ENCODE results near the gene RIMBP3B.
"Not testable (repeated sequence)": the region's sequence is repeated elsewhere in the genome, so short reads cannot be mapped to it uniquely, and the experiment has no call there.

DNA sequence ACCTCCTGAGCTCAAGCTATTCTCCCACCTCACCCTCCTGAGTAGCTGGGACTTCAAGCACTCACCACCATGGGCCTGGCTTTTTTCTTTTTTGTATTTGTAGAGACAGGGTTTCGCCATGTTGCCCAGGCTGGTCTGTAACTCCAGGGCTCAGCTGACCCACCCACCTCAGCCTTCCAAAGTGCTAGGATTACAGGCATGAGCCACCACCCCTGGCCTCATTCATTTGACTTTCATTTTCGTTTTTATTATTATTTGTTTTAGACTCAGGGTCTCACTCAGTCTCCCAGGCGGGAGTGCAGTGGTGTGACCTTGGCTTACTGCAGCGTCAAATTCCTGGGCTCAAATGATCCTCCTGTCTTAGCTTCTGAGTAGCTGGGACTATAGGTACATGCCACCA lies 24.2 kb downstream of the RIMBP3B start:
- TF ChIP-seq, protein P1, sequence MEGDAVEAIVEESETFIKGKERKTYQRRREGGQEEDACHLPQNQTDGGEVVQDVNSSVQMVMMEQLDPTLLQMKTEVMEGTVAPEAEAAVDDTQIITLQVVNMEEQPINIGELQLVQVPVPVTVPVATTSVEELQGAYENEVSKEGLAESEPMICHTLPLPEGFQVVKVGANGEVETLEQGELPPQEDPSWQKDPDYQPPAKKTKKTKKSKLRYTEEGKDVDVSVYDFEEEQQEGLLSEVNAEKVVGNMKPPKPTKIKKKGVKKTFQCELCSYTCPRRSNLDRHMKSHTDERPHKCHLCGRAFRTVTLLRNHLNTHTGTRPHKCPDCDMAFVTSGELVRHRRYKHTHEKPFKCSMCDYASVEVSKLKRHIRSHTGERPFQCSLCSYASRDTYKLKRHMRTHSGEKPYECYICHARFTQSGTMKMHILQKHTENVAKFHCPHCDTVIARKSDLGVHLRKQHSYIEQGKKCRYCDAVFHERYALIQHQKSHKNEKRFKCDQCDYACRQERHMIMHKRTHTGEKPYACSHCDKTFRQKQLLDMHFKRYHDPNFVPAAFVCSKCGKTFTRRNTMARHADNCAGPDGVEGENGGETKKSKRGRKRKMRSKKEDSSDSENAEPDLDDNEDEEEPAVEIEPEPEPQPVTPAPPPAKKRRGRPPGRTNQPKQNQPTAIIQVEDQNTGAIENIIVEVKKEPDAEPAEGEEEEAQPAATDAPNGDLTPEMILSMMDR (IDR thresholded peaks at IDR 0.05; ENCODE audit: insufficient read depth, low read length, poor library complexity, severe bottlenecking): not testable (repeated sequence)
- not testable (repeated sequence) for TF ChIP-seq EZH2phosphoT487 (conservative IDR thresholded peaks at IDR 0.05; ENCODE audit: low read length)

All from SU-DHL-6 (cell line).